GM19238 (cell line): Measurements from ENCODE around the gene FUS.
"Not testable (repeated sequence)": the region's sequence is repeated elsewhere in the genome, so short reads cannot be mapped to it uniquely, and the experiment has no call there.

Source experiments
- DNase-seq: peaks from one replicate; pipeline ENCODE4 v3.0.0; 2011; ENCODE audit warnings: low spot score; ENCODE audit not compliant: insufficient read length

The FUS gene

GRCh38 chr16:31143694-31144148 is 36.2 kb upstream of the FUS start:
- DNase-seq: no peak

- DNase-seq: not testable (repeated sequence)
Measured at GRCh38 chr16:31144418-31144817, 35.5 kb upstream of the FUS start.

- DNase-seq: no peak
Measured at GRCh38 chr16:31145398-31145990, 34.4 kb upstream of the FUS start.

- no peak for DNase-seq
Measured at GRCh38 chr16:31147574-31147973, 32.4 kb upstream of the FUS start.

DNA sequence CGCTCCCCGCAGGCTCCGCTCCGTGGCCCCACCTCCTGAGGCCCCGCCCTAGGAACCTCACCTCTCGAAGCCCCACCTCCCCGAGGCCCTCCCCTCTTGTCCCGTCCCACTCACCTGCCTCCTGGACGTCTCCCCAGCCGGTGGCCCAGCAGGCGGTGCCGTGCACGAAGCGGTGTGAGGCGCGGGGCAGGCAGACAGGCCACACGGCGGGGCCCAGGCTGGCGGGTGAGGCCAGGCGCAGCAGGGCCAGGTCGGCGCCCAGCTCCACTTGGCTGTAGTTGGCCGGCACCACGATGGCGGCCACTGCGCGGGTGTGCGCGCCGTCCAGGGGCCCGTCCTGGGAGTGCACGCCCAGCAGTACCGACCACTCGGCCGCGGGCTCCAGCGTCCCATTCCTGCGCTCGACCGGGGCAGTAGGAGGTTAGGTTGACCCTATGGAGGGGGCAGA is 31.6 kb upstream of the FUS start:
- DNase-seq: no peak

GRCh38 chr16:31148896-31149295 is 31.0 kb upstream of the FUS start:
- no peak for DNase-seq

DNA sequence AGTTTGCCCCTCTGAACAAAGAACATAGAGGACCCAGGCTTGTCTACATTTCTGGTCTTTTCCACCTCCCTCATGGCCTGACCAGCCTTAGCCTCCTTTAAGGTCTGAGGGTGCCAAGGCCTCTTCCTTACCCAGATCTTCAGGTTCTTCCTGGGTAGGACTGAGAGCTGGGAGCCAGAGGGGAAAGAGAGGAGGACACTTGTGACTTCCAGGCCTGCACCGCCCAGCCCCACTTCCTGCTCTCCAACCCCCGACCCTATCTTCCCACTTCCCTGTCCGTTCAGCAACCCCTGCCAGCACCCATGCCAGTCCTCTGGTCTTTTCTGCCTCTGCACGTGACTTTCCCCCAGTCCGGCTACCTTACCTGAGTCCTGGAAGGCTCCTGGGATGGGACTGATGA is 30.6 kb upstream of the FUS start:
- no peak for DNase-seq

DNA sequence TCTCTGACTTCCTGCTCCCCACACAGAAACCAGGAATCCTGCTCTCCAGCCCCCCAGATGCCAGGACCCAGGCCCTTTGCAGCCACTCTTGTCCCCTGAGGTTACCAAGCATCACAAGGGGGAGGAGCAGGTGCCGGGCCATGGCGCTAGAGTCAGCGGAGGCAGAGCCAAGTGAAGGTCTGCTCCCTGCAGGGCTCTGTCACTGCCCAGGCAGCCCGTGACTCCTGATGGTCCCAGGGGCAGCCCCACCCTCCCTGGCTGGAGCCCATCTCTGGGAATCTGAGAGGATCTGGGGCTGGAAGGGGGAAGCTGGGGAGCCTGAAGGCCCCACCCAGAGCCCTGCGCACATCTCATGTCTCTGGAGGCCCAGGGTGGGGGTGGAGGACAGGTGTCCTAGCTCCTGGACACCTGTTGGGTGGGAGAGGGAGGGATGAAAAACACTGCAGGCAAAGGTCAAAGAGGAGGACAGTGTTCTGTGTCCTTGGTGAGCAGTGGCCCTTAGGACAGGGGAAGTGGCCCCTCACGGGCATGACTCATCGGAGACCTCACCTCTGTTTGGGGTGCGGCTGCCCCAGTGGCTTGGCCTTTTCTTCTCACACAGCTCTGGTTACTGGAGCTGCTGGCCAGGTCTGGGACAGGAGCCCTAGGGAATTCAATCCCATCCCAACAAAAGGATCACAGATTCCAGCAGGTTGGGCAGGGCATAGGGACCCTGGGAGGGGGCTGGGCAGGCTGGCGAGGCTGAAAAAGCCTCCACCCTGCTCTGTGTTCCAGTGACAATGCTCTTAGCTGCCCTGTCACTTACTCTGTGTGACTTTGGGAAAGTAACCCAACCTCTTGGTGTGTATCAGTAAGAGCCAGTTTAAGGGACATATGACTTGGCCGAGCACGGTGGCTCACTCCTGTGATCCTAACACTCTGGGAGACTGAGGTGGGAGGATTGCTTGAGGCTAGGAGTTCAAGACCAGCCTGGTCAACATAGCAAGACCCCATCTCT is 29.7 kb upstream of the FUS start, which contains the start of gene PRSS36:
PRSS36 (minus strand) TSS at position 173 of the 997 bp plus-strand sequence; CDS start at position 142, 31 bp downstream.
- no peak for DNase-seq

DNA sequence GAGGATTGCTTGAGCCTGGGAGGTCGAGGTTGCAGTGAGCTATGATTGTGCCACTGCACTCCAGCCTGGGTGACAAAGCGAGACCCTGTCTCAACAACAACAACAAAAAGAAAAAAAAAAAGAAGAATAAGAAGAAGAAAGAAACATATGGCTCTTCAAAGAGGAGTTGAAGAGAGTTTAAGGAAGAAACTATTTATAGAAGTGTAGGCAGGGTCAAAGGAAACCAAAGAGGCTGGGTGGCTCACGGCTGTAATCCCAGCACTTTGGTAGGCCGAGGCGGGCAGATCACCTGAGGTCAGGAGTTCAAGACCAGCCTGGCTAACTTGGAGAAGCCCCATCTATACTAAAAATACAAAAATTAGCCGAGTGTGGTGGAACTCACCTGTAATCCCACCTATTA is 29.0 kb upstream of the FUS start:
- not testable (repeated sequence) for DNase-seq

DNA sequence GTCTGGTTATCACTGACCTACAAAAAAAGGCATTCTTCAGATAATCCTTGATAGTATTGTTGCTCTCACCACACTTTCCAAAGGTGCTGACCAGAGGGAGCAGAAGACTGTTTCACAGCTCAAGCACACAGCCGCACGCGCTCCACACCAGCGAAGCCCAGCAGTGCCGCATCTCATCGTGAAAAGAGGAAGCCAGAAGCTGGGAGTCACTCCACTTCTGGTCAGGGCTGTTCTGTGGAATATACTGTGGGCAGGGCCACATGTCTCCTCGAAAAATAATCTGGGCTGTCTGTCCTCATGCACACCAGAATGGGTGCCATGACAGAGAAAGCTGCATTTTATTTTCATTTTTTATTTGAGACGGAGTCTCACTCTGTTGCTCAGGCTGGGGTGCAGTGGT is 22.8 kb upstream of the FUS start:
- DNase-seq: no peak

DNA sequence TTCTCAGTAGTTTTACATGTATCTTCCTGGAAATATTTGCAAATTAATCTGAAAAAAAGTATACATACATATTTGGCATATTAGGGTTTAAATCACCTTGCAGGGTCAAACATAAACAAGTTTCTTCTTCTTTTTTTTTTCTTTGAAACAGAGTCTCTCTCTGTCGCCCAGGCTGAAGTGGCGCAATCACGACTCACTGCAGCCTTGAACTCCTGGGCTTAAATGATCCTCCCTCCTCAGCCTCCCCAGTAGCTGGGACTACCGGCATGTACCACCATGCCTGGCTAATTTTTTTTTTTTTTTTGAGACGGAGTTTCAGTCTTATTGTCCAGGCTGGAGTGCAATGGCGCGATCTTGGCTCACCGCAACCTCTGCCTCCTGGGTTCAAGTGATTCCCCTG is 12.6 kb upstream of the FUS start:
- DNase-seq: no peak

- no peak for DNase-seq
Measured at GRCh38 chr16:31168848-31169247, 11.1 kb upstream of the FUS start.

DNA sequence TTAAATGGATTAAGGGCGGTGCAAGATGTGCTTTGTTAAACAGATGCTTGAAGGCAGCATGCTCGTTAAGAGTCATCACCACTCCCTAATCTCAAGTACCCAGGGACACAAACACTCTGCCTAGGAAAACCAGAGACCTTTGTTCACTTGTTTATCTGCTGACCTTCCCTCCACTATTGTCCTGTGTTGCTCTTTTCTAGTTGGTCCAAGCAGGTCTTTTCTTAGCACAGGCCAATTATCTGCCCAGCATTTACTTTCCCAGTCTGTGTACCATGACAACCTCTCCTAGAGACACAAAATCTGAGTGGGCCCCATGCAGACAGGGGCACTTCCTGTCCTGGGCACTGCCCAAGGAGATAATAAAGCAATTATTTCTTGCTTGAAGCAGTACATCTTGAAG is 9.9 kb upstream of the FUS start:
- DNase-seq: not testable (repeated sequence)

DNA sequence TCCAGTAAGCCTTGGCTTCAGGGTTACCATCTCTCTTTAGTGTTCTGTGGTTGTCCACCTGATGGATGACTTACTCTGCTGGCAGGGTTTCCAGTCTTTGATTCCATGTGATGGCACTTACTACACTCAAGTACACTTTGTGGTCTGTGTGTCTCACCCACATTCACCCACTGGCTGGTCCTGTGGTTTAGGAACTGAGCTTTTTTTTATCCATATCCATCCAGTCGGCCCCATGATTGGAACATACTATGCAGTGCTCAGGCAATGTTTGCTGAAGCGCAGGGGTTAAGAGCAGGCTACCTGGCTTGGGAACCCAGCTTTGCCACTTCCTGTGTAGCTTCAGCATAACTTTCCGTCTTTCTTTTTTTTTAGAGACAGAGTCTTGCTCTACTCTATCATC is 2.8 kb upstream of the FUS start:
- no peak for DNase-seq

- no peak for DNase-seq
Measured at GRCh38 chr16:31179219-31179746, 656 bp upstream of the FUS start.

GRCh38 chr16:31181102-31181830 is 1.3 kb downstream of the FUS start:
- no peak for DNase-seq

- no peak for DNase-seq
Measured at GRCh38 chr16:31182391-31182790, 2.5 kb downstream of the FUS start.

DNA sequence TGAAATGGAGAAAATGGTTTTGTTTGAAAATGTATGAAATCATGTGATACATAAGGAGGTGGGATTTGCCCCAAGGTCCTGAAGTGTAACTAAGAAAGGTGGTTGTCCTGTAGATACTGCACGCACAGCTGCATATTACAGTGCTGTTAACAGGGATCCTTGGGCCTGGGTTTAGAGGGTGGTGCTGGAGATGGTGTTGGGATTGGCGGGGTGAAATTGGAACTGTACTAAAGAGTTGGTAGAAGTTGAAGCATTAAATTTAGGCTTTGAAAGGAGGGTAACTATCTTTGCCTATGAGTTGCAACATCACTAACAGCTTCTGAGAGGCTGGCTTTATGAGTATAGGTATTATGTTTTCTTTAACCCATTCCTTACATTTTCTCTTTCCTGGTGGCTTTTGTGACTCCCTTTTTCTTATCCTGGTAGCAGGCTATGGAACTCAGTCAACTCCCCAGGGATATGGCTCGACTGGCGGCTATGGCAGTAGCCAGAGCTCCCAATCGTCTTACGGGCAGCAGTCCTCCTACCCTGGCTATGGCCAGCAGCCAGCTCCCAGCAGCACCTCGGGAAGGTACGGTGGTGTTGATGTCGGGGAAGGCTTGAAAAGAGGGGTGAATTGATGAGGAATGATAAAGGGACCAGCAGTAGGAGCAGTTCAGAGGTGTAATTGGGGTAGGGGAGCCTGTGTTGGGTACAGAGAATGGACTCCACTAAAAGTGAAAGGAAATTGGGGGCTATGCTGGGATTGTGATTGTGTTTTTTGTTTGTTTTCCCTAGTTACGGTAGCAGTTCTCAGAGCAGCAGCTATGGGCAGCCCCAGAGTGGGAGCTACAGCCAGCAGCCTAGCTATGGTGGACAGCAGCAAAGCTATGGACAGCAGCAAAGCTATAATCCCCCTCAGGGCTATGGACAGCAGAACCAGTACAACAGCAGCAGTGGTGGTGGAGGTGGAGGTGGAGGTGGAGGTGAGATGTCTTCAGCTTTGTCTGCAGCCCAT is 3.8 kb downstream of the FUS start:
- no peak for DNase-seq

DNA sequence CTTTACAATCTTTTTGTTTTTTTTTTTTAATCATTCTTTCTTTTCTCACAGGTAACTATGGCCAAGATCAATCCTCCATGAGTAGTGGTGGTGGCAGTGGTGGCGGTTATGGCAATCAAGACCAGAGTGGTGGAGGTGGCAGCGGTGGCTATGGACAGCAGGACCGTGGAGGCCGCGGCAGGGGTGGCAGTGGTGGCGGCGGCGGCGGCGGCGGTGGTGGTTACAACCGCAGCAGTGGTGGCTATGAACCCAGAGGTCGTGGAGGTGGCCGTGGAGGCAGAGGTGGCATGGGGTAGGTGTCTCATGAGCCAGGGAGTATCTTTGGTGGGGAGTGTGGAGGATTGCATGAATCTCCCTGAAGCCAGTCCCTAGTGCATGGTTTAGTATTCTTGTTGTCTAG is 4.9 kb downstream of the FUS start:
- no peak for DNase-seq

GRCh38 chr16:31185339-31185738 is 5.4 kb downstream of the FUS start:
- DNase-seq: no peak
